Activated T-cell treated with anti-CD3 and anti-CD28 coated beads, Interleukin-2, amount 50 U/mL, for 4 hours (primary cell): Measurements from ENCODE around the gene DNMT3L. TPM values are rescaled to one million over a fixed set of nuclear protein-coding genes. Genes with fewer than 3 reads are reported as not detected.
A peak's percentile ranks its signal among the peaks of the same experiment; 100 is the strongest.
"Not testable (repeated sequence)": the region's sequence is repeated elsewhere in the genome, so short reads cannot be mapped to it uniquely, and the experiment has no call there.

Experiments used
- ATAC-seq, 2 donors: fragments of 200-7000 bp; cut with Tn5 transposase; one replicate each; pipeline ENCODE4 v1.10.0; 2021
- DNase-seq: peaks from one replicate; pipeline ENCODE4 v3.0.0-alpha.2; 2020
- H3K27me3 Mint-ChIP-seq: one replicate; pipeline ENCODE4 v1.8.0; 2021; ENCODE audit warnings: low read depth, mixed read lengths
- H3K36me3 Mint-ChIP-seq: one replicate; pipeline ENCODE4 v1.8.0; 2022; ENCODE audit warnings: mixed read lengths; ENCODE audit not compliant: insufficient read depth
- H3K4me1 Mint-ChIP-seq: one replicate; pipeline ENCODE4 v1.8.0; 2021; ENCODE audit warnings: low read depth, mixed read lengths
- H3K4me3 Mint-ChIP-seq: one replicate; pipeline ENCODE4 v1.8.0; 2021; ENCODE audit warnings: mild to moderate bottlenecking, moderate library complexity, mixed read lengths
- H3K9me3 Mint-ChIP-seq: one replicate; pipeline ENCODE4 v1.8.0; 2021; ENCODE audit warnings: mixed read lengths
- total RNA-seq, 3 donors: library from RNA; stranded (reverse); gene quantifications; one replicate each; pipeline ENCODE4 v1.2.1, GENCODE V29; 2021

The DNMT3L gene
- total RNA-seq, 3 donors from 2014 or later = not detected

DNA sequence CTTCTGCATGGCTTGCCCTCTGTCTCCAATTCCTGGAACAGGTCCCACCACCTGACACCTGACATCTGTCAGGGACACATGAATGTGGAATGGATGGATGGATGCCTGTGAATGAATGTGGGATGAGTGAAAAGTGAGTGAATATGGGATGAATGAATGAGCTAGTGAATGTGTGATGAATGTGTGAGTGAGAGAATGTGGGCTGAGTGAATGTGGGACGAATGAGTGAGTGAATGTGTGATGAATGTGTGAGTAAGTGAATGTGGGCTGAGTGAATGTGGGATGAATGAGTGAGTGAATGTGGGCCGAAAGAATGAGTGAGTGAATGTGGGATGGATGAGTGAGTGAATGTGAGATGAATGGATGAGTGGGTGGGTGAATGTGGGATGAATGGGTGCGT, 50.1 kb downstream of the DNMT3L start:
- peak in 1 of 2 donors; percentile 8 for ATAC-seq
- DNase-seq, H3K9me3 Mint-ChIP-seq, H3K4me3 Mint-ChIP-seq, H3K27me3 Mint-ChIP-seq, H3K4me1 Mint-ChIP-seq, H3K36me3 Mint-ChIP-seq: not testable (repeated sequence)

DNA sequence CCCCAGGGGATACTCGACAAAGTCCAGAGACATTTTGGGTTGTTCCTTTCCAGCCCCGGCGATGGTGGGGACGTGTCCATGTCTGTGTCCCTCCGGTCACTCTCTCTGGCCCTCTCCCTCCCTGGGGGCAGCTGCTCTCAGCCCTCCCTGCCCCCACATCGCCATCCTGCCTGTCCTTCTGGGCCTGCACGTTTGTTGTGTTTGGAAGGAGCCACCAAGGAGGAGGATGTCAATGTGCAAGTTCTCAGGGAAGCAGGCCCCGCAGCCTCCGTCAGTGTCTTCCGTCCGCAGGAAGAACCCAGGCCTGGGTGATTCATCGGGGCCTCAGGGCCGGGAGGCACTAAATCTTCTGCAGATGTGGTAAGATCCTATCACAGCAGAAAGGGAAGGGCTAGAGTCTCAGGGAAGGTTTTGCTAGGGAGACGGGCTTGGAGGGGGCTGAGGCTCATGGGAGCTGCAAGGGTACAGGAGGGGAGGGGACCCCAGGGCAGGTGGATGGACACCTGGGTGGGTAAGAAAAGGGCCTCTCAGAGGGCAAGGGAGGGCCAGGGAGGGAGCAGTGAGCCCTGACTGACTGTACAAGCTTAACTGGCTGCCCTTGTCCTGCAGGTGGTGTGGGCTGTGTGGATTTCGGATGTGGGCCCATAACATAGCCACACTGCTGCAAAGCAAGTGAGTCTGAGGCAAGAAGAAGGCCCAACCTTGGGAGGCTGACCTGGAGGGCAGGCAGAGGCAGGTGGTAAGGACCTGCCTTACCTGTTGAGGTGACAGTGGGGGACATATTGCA, 53.6 kb downstream of the DNMT3L start:
- H3K9me3 Mint-ChIP-seq, H3K4me3 Mint-ChIP-seq, DNase-seq, H3K4me1 Mint-ChIP-seq, H3K27me3 Mint-ChIP-seq, H3K36me3 Mint-ChIP-seq: not testable (repeated sequence)
- peak in 1 of 2 donors; percentile 56 for ATAC-seq

DNA sequence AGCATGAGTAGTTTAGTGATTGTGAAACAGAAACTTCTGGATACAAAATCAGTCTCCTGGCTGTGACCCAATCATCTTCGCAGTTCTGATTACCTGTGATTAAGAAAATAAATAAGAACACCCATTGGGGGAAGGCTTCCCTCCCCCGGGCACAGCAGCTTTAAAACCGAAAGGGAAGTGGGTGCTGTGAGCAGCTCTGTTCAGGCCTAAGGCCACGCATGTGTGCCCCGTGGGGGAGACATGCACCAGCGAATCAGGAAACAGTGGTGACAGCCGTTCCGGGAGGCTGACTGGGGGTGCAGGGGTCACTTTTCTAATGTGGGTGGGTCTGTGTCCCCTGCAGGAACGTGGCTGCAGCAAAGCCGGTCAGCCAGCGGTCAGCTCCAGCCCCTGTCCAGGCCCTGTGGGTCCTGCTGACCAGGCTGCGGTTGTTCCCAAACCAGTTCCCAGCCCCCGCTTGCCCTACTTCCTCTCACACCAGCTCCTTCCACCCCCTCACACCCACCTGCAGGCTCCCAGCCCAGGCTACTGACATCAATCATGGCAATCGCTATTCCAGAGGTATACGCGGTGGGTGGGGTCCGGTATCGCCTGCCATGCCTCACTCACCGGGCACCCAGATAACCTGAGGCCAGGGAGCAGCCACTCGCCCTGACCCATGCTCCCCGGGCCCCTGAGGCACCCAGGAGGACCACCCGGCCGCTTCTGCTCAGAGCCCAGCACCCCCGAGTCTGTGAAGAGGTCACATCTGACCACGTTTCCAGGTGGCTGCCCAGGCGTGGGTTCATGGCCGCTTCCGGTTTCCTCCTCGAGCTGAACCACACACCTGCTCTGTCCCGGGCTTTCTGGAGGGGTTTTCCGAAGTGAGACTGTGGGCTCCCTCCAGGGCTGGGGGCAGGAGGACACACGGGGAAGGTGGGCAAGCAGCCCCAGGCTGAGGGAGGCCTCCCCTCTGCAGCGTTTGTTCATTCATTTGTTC, 54.7 kb downstream of the DNMT3L start:
- not testable (repeated sequence) for H3K4me3 Mint-ChIP-seq, DNase-seq, H3K36me3 Mint-ChIP-seq, H3K4me1 Mint-ChIP-seq, H3K27me3 Mint-ChIP-seq, H3K9me3 Mint-ChIP-seq
- peak; percentile 73 to 78 for ATAC-seq

DNA sequence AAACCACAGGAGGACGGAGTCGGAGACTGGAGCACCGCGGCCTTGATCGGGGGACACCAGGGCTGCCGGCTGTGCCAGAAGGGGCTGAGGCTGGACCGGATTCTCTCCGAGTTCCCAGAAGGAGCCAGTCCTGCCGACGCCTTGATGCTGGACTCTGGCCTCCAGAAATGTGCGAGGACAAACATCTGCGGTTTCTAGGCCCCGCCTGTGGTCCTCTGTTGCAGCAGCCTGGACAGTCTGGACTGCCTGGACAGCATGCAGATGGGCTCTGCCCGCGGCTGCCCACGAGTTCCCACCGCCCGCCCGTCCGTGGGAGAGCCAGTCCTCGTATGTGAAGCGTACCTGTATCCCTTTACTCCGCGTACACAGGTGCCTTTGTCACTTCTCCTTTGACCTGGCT, 55.5 kb downstream of the DNMT3L start:
- H3K27me3 Mint-ChIP-seq, H3K4me3 Mint-ChIP-seq, DNase-seq, H3K4me1 Mint-ChIP-seq, ATAC-seq, H3K36me3 Mint-ChIP-seq, H3K9me3 Mint-ChIP-seq: not testable (repeated sequence)

DNA sequence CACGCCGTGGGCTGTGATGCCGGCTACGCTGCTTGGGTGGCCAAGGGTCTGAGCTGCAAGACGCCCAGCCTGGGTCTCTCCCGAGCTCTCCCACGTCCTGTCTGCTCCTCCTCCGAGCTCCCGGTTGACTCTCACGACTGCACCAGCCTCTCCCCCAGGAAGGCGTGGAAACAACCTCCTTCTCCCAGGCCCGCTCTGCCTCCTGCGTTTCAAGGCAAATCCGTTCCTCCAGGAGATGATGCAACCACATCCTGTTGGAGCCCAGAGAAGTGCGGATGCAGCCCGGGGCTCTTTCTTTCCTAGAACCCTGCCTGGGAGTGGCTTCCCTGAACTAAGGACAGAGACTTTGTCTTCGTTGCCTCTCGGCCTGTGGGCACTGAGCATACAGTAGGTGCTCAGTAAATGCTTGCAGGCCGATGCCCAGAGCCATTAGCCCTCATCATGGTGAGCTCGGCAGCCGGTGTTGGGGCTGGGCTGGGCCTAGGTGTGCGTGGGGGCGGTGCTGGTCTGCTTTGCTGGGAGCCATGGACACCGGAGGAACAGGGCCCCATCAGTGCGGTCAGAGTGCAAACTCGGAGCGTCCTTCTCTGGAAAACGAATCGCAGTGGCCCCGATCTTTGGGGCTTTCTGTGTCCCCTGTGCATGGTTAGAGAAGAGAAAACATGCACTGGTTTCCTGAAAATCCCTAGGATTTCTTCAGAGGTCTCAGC, 59.0 kb downstream of the DNMT3L start:
- H3K9me3 Mint-ChIP-seq, DNase-seq, H3K4me3 Mint-ChIP-seq, H3K4me1 Mint-ChIP-seq, H3K36me3 Mint-ChIP-seq, ATAC-seq, H3K27me3 Mint-ChIP-seq: not testable (repeated sequence)

DNA sequence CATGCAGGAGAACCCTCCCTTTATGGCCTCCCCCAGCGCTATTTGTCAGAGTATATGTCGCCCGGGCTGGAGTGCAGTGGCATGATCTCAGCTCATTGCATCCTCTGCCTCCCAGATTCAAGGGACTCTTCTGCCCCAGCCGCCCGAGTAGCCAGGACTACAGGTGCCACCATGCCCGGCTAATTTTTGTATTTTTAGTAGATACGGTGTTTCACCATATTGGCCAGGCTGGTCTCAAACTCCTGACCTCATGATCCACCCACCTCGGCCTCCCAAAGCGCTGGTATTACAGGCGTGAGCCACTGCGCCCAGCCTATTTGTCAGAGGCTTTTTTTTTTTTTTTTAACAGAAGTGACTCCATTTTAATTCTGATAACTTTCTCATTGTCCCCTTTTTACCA, 61.7 kb downstream of the DNMT3L start:
- not testable (repeated sequence) for H3K9me3 Mint-ChIP-seq, H3K4me3 Mint-ChIP-seq, H3K36me3 Mint-ChIP-seq, H3K27me3 Mint-ChIP-seq, ATAC-seq, H3K4me1 Mint-ChIP-seq, DNase-seq

DNA sequence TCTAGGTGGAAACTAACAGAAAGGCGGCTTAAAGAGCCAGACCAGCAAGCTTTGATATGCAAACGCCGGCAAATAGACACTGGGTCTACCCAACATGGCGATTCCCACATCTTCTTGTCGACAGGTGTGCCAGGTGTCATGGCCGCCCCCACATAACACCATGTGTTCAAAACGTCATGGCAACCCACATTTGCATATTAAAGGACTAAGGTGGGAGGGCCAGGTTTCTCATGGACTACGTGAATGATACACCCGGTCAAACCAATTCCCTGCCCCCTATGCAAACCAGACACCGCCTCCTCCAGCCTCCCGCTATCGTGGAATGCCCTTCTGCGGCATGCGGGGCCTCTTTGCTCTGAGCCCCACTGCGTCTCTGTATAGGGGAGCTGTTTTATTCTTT, 62.2 kb downstream of the DNMT3L start:
- no peaks in the 10 kb centered on the region for H3K9me3 Mint-ChIP-seq

DNA sequence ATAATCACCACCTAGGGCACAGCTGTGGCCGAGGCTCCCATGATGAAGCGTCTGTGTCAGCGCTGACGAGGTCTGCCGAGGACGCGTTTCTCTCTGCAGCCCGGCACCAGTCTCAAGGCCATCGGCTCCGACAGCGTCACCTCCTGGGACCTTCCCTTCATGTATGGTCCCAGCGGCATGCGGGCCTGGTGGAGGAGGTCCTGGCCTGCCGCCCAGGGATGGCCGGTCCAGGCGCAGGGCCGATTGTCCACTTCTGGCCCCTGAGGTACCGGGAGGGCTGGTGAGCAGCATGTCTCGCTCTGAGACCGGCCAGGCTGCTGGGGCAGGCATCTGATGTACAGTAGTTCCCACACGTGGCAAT, 64.6 kb downstream of the DNMT3L start:
- H3K4me1 Mint-ChIP-seq, H3K27me3 Mint-ChIP-seq, DNase-seq, H3K4me3 Mint-ChIP-seq, H3K9me3 Mint-ChIP-seq, ATAC-seq, H3K36me3 Mint-ChIP-seq: not testable (repeated sequence)

More for the DNA sequence above, 62.2 kb downstream of the DNMT3L start:
- Mint-ChIP-seq H3K36me3 (no peaks in the 10 kb centered on the region), H3K27me3 (no peaks in the 10 kb centered on the region), H3K4me3 (no peak overlapping the region), H3K4me1 (peaks cover 2% of the 10 kb centered on the region)
- DNase-seq = no peak
- ATAC-seq = no peak

Other genes with a start within 250 kb of the DNMT3L start
- gene TRAPPC10, start 249.6 kb downstream of the DNMT3L start, total RNA-seq = 10 to 100 TPM; 43.0 to 48.1 (median 44.8) TPM
- 100 to 1,000 TPM in 1 of 3 donors, 10 to 100 TPM in 2; 24.6 to 145 (median 27.1) TPM for gene PWP2, start 154.5 kb downstream of the DNMT3L start, total RNA-seq
- gene GATD3, start 128.2 kb downstream of the DNMT3L start, total RNA-seq = 10 to 100 TPM in 1 of 3 donors, 1 to 10 TPM in 2; 7.3 to 63.8 (median 9.3) TPM
- gene ICOSLG, start 21.0 kb downstream of the DNMT3L start, total RNA-seq = 1 to 10 TPM; 2.4 to 3.6 (median 2.9) TPM
- gene AIRE, start 24.0 kb upstream of the DNMT3L start, total RNA-seq = not detected
- gene PFKL, start 38.2 kb upstream of the DNMT3L start, total RNA-seq = 100 to 1,000 TPM; 102 to 122 (median 116) TPM
- gene CFAP410, start 77.5 kb upstream of the DNMT3L start, total RNA-seq = 10 to 100 TPM; 30.2 to 32.7 (median 30.5) TPM
- gene TRPM2, start 91.7 kb upstream of the DNMT3L start, total RNA-seq = 10 to 100 TPM in 1 of 3 donors, 1 to 10 TPM in 1, under 1 TPM in 1; 0.95 to 21.6 (median 2.5) TPM
- under 1 TPM; 0.24 to 0.57 (median 0.35) TPM for gene LRRC3, start 193.6 kb upstream of the DNMT3L start, total RNA-seq